A549 (cell line): ENCODE measurements around the gene GRID1. TPM values are rescaled to one million over a fixed set of nuclear protein-coding genes. Genes with fewer than 3 reads are reported as not detected.

Source experiments
- ATAC-seq, 2 experiments: fragments of 200-7000 bp in 1 of 2; fragments of >200 bp in 1 of 2; cut with Nextera tagmentation in 1 of 2; cut with Tn5 transposase in 1 of 2; 3 replicates each; pipeline versions ENCODE4 v1.8.0 to v1.9.1; 2018 to 2020; ENCODE audit warnings: mild to moderate bottlenecking in 1 of 2, moderate library complexity in 1 of 2
- CTCF ChIA-PET: fragments of 300-600 bp; sonication (Branson Sonifier 250); formaldehyde crosslinking; extraction: SDS; loops from one replicate; lab custom pipeline; 2021; ENCODE audit warnings: antibody characterized with exemption, inconsistent platforms; lab: Yijun Ruan, JAX
- POLR2A ChIA-PET: fragments of 350-600 bp; formaldehyde crosslinking; extraction: SDS; loops from one replicate; lab custom pipeline; 2021; ENCODE audit warnings: antibody characterized with exemption, inconsistent platforms; lab: Yijun Ruan, JAX
- DNase-seq, 2 experiments: peaks; one replicate each; pipeline versions ENCODE4 v3.0.0 to v3.0.0-alpha.2; 2011 to 2016; ENCODE audit warnings: low read depth in 1 of 2, low spot score in 1 of 2
- FAIRE-seq: peaks from 2 replicates; lab custom pipeline; 2011; peaks lifted over from hg19 to GRCh38; lab: Jason Lieb, UNC
- H3K27ac ChIP-seq, 2 experiments: fragments of >200 bp; sonication (Bioruptor Twin); formaldehyde crosslinking; 3 replicates each; pipeline ENCODE4 v1.5.1; 2016 to 2017
- H3K4me1 ChIP-seq: fragments of >200 bp; sonication (Bioruptor Twin); formaldehyde crosslinking; 3 replicates; pipeline ENCODE4 v1.6.1; 2016
- H3K4me2 ChIP-seq: fragments of >200 bp; sonication (Bioruptor Twin); formaldehyde crosslinking; 3 replicates; pipeline ENCODE4 v1.6.1; 2016
- H3K4me3 ChIP-seq: fragments of >200 bp; sonication (Bioruptor Twin); formaldehyde crosslinking; 3 replicates; pipeline ENCODE4 v1.5.1; 2016
- H3K9me3 ChIP-seq: fragments of >200 bp; sonication (Bioruptor Twin); formaldehyde crosslinking; 3 replicates; pipeline ENCODE4 v1.6.1; 2016
- CHD2 ChIP-seq: fragments of 150-350 bp; IDR thresholded peaks from 2 replicates; pipeline ENCODE4 v1.6.1; 2014; ENCODE audit warnings: low read length; ENCODE audit not compliant: partially characterized antibody
- ELK1 ChIP-seq: fragments of 150-350 bp; IDR thresholded peaks from 2 replicates; pipeline ENCODE4 v1.6.1; 2014; ENCODE audit warnings: low read depth, mild to moderate bottlenecking, low read length
- ESRRA ChIP-seq: fragments of 150-350 bp; IDR thresholded peaks from 2 replicates; pipeline ENCODE4 v1.6.1; 2014; ENCODE audit warnings: mild to moderate bottlenecking, low read length, borderline replicate concordance
- FOXS1 ChIP-seq: fragments of 250-450 bp; sonication (Bioruptor Pico); IDR thresholded peaks from 2 replicates; pipeline ENCODE4 v1.5.0; 2020; ENCODE audit warnings: mild to moderate bottlenecking, moderate library complexity
- GATA3 ChIP-seq: IDR thresholded peaks from 2 replicates; pipeline ENCODE4 v1.6.1; 2012; ENCODE audit warnings: borderline replicate concordance
- HES2 ChIP-seq: fragments of >200 bp; sonication (Bioruptor Twin); formaldehyde crosslinking; IDR thresholded peaks from 2 replicates; pipeline ENCODE4 v1.6.1; 2016
- HEYL ChIP-seq: fragments of 250-450 bp; sonication (Bioruptor Pico); IDR thresholded peaks from 2 replicates; pipeline ENCODE4 v1.8.0; 2021; ENCODE audit warnings: mild to moderate bottlenecking, moderate library complexity
- HOXB5 ChIP-seq: fragments of 250-450 bp; sonication (Bioruptor Pico); IDR thresholded peaks from 2 replicates; pipeline ENCODE4 v1.5.0; 2020; ENCODE audit warnings: mild to moderate bottlenecking, moderate library complexity
- JUN ChIP-seq, 2 experiments: fragments of >200 bp; sonication (Bioruptor Twin); formaldehyde crosslinking; IDR thresholded peaks; 2 replicates in 1 of 2; 3 replicates in 1 of 2; pipeline ENCODE4 v1.6.1; 2016 to 2017
- JUNB ChIP-seq: fragments of >200 bp; sonication (Bioruptor Twin); formaldehyde crosslinking; IDR thresholded peaks from 2 replicates; pipeline ENCODE4 v1.6.1; 2016
- KDM5A ChIP-seq: fragments of 200-600 bp; sonication (generic); IDR thresholded peaks from 2 replicates; pipeline ENCODE4 v1.6.1; 2016; ENCODE audit warnings: antibody characterized with exemption, mild to moderate bottlenecking
- MAFK ChIP-seq: fragments of 450-650 bp; IDR thresholded peaks from 2 replicates; pipeline ENCODE4 v1.6.1; 2014; ENCODE audit not compliant: partially characterized antibody
- MAZ ChIP-seq: fragments of 150-350 bp; IDR thresholded peaks from 2 replicates; pipeline ENCODE4 v1.6.1; 2014; ENCODE audit warnings: antibody characterized with exemption, low read depth, low read length, borderline replicate concordance
- NPAS2 ChIP-seq: fragments of 250-450 bp; sonication (Bioruptor Pico); IDR thresholded peaks from 2 replicates; pipeline ENCODE4 v1.8.0; 2022; ENCODE audit warnings: mild to moderate bottlenecking, moderate library complexity, borderline replicate concordance
- NR3C1 ChIP-seq: fragments of >200 bp; sonication (Bioruptor Twin); formaldehyde crosslinking; IDR thresholded peaks from 3 replicates; pipeline ENCODE4 v1.6.1; 2017
- PBX3 ChIP-seq: IDR thresholded peaks from 2 replicates; pipeline ENCODE4 v1.6.1; 2012
- POLR2AphosphoS2 ChIP-seq: conservative IDR thresholded peaks from 2 replicates; pipeline ENCODE4 v1.6.1; 2012; ENCODE audit warnings: low read length, improper control_type of control experiment, inconsistent platforms
- RARB ChIP-seq: fragments of 250-450 bp; sonication (Bioruptor Pico); IDR thresholded peaks from 2 replicates; pipeline ENCODE4 v1.8.0; 2021; ENCODE audit warnings: mild to moderate bottlenecking, moderate library complexity
- SMC3 ChIP-seq: fragments of >200 bp; sonication (Bioruptor Twin); formaldehyde crosslinking; IDR thresholded peaks from 3 replicates; pipeline ENCODE4 v1.6.1; 2018; ENCODE audit warnings: inconsistent platforms
- TFCP2L1 ChIP-seq: fragments of 250-450 bp; sonication (Bioruptor Pico); IDR thresholded peaks from 2 replicates; pipeline ENCODE4 v1.5.0; 2021; ENCODE audit warnings: mild to moderate bottlenecking
- ZSCAN20 ChIP-seq: fragments of 250-450 bp; sonication (Bioruptor Pico); IDR thresholded peaks from 2 replicates; pipeline ENCODE4 v1.8.0; 2022; ENCODE audit warnings: mild to moderate bottlenecking, moderate library complexity
- WGBS: methylation state at CpG from one replicate; pipeline ENCODE4 v1.1.6; 2017; ENCODE audit errors: missing lambda C conversion rate; 5-methylcytosine and 5-hydroxymethylcytosine counted together
- polyA plus RNA-seq, 4 experiments: library from polyadenylated mRNA; depleted of rRNA in 3 of 4; stranded (reverse); fragments of >200 nt; fragmentation: RNase III in 1 of 4; extraction: RNeasy Plus Mini Kit Qiagen cat#74134 plus additional on column Dnase treatment in 1 of 4; gene quantifications; 2 replicates in 3 of 4; 3 replicates in 1 of 4; pipeline ENCODE4 v1.2.3, GENCODE V29; 2011 to 2017
- TF ChIP-seq, protein P1 (sequence below): fragments of 450-650 bp; IDR thresholded peaks from 2 replicates; pipeline ENCODE4 v1.6.1; 2014; ENCODE audit warnings: antibody characterized with exemption
- TF ChIP-seq, protein P2 (sequence below): IDR thresholded peaks from 2 replicates; pipeline ENCODE4 v1.6.1; 2012; ENCODE audit warnings: low read depth, borderline replicate concordance

GRID1 gene
- polyA plus RNA-seq, 2 of the 4 experiments (the other 2 are of a cell fraction) = 0.14 to 0.30 TPM

- CTCF ChIA-PET = no interaction called here
- no peak for FAIRE-seq
- 11% methylated on average over 3 of the region's 3 CpGs for WGBS
- no peak for DNase-seq
- Histone ChIP-seq H3K4me3 (no peak overlapping the region), H3K4me2 (no peak overlapping the region), H3K27ac (no peak overlapping the region), H3K9me3 (no peaks in the 10 kb centered on the region), H3K4me1 (peaks cover 5% of the 10 kb centered on the region; the same call in 1 of the 3 replicates)
- POLR2A ChIA-PET = no interaction called here
- TF ChIP-seq ESRRA = no peak
- no peak for TF ChIP-seq HOXB5 (CRISPR knock-in tag)
- TF ChIP-seq NPAS2 (CRISPR knock-in tag) = no peak
- no peak for ATAC-seq
Observed at GRCh38 chr10:86258941-86259340, 107.7 kb downstream of the GRID1 start.

GRCh38 chr10:86258499-86258898 lies 108.1 kb downstream of the GRID1 start:
- ChIA-PET CTCF (no interaction called here), POLR2A (no interaction called here)
- no peak overlapping the region for H3K4me2 ChIP-seq
- H3K4me1 ChIP-seq = peaks cover 5% of the 10 kb centered on the region; the same call in 1 of the 3 replicates
- 10% methylated on average over 1 of the region's 1 CpG for WGBS
- H3K4me3 ChIP-seq = no peak overlapping the region
- no peak overlapping the region for H3K27ac ChIP-seq
- TF ChIP-seq ZSCAN20 (CRISPR knock-in tag) = no peak
- TF ChIP-seq, protein P1, sequence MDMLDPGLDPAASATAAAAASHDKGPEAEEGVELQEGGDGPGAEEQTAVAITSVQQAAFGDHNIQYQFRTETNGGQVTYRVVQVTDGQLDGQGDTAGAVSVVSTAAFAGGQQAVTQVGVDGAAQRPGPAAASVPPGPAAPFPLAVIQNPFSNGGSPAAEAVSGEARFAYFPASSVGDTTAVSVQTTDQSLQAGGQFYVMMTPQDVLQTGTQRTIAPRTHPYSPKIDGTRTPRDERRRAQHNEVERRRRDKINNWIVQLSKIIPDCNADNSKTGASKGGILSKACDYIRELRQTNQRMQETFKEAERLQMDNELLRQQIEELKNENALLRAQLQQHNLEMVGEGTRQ = 0 out of 2 replicates have a peak, but pooled peaks have one; percentile 32
- ATAC-seq = no peak
- no peak for DNase-seq
- H3K9me3 ChIP-seq = no peaks in the 10 kb centered on the region
- FAIRE-seq = no peak

- 48% methylated on average over 2 of the region's 2 CpGs for WGBS
- DNase-seq (no peak), ATAC-seq (no peak)
- CTCF ChIA-PET = no interaction called here
- POLR2A ChIA-PET = no interaction called here
- Histone ChIP-seq H3K4me2 (no peak overlapping the region), H3K4me1 (peaks cover 5% of the 10 kb centered on the region; the same call in 1 of the 3 replicates)
- TF ChIP-seq MAFK = no peak
- TF ChIP-seq PBX3 = no peak
- no peak for TF ChIP-seq SMC3
- TF ChIP-seq CHD2 = no peak
- no peak for TF ChIP-seq NR3C1
- TF ChIP-seq FOXS1 (CRISPR knock-in tag) = no peak
- TF ChIP-seq NPAS2 (CRISPR knock-in tag) = no peak
- TF ChIP-seq, protein P2, sequence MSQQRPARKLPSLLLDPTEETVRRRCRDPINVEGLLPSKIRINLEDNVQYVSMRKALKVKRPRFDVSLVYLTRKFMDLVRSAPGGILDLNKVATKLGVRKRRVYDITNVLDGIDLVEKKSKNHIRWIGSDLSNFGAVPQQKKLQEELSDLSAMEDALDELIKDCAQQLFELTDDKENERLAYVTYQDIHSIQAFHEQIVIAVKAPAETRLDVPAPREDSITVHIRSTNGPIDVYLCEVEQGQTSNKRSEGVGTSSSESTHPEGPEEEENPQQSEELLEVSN = no peak
- no peak for TF ChIP-seq RARB (CRISPR knock-in tag)
- TF ChIP-seq MAZ = no peak
- no peak for TF ChIP-seq KDM5A
- no peak for TF ChIP-seq JUN (IDR thresholded peaks at IDR 0.05)
- TF ChIP-seq ELK1 = no peak
- no peak for TF ChIP-seq TFCP2L1
- no peak for TF ChIP-seq HES2
- TF ChIP-seq ESRRA = no peak
- no peak for TF ChIP-seq JUNB
- TF ChIP-seq POLR2AphosphoS2 = no peak
- TF ChIP-seq GATA3 = no peak
- TF ChIP-seq HEYL = no peak
- TF ChIP-seq, all 56 proteins: peak for 0
- H3K4me3 ChIP-seq = no peak overlapping the region
- no peaks in the 10 kb centered on the region for H3K9me3 ChIP-seq
- H3K27ac ChIP-seq = no peak overlapping the region
- FAIRE-seq = no peak
Observed at GRCh38 chr10:86257683-86258082, 108.9 kb downstream of the GRID1 start.
